Heart left ventricle (tissue), 13 donors: ENCODE data around the gene VTI1A.

Experiments
- POLR2A ChIP-seq, 2 donors: fragments of 450-650 bp; IDR thresholded peaks; one replicate each; pipeline ENCODE4 v1.6.1; 2017; ENCODE audit warnings: antibody characterized with exemption in 2 of 2, mild to moderate bottlenecking in 2 of 2, moderate library complexity in 2 of 2
- TF ChIP-seq, protein P1 (sequence below), 12 donors: fragments of 200-600 bp; sonication (generic) in 4 of 12; IDR thresholded peaks; one replicate each; pipeline versions ENCODE4 v1.5.0 to v1.8.0; 2018 to 2022; ENCODE audit warnings: antibody characterized with exemption in 12 of 12, mild to moderate bottlenecking in 5 of 12
- donor health status: ischemic (EF 13 %, LVEDD 7.1; RV severe dilation, severe dysfunction).
- donor health status: DM: no; HTN: yes; CAD: no.
- donor health status: DM: no; HTN: no; CAD: no.
- donor health status: ischemic (EF 25% LVEDD 6.9; RV normal size, moderate dysfunction).
- donor health status: ischemic (EF 25% LVEDD 5.7; RV mildly dilated, moderate dysfunction).
- donor health status: ischemic (EF 35%, LVEDD 5.7; RV mildly dilated, moderate dysfunction).
- donor health status: nonischemic (EF 11% LVEDD 7.7; RV severe dilation, severe dysfunction).
- donor health status: DM: yes; HTN: yes; CAD: no.
- donor health status: PGD.
- donor health status: ischemic (EF 29% LVEDD 5.4; RV normal size, mild dysfunction).
- donor health status: nonischemic (EF 23%, LVEDD 6.1; RV moderate dilation, normal function).

DNA sequence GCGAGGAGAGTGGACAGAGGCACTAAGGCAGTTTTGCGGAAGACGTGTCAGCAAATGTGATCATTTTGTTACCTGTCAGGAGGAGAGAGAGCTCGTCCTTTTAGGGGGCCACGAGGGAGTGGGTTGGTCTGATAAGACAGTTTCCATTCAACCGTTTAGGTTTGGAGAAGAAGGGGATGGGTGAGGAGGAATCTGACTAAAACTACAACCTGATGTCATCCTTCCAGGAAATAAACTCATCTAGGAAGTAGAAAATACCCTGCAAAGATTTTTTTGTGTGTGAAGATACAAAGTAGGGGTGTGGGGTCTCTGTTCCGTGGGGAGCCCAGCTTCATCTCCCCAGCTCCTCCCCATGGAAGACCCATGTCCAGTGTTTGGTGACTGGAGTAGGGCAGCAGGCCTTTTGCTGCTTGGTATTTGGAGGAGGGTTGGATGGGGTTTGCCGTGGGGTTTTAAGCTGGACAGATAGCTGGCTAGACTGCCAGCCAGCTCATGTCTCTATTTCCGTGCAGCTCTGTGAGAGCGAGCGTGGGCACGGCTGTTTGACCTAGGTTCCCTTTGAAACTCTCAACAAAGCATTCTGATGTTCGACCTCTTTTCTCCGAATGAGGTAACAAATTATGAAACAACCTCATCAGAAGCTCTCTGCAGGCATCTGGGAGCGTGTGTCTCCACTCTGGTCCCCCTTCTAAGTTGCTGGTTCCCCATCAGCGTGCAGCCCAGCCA lies 367.0 kb downstream of the VTI1A start:
- TF ChIP-seq, protein P1, sequence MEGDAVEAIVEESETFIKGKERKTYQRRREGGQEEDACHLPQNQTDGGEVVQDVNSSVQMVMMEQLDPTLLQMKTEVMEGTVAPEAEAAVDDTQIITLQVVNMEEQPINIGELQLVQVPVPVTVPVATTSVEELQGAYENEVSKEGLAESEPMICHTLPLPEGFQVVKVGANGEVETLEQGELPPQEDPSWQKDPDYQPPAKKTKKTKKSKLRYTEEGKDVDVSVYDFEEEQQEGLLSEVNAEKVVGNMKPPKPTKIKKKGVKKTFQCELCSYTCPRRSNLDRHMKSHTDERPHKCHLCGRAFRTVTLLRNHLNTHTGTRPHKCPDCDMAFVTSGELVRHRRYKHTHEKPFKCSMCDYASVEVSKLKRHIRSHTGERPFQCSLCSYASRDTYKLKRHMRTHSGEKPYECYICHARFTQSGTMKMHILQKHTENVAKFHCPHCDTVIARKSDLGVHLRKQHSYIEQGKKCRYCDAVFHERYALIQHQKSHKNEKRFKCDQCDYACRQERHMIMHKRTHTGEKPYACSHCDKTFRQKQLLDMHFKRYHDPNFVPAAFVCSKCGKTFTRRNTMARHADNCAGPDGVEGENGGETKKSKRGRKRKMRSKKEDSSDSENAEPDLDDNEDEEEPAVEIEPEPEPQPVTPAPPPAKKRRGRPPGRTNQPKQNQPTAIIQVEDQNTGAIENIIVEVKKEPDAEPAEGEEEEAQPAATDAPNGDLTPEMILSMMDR (IDR thresholded peaks at IDR 0.05) = no peak
- no peak for TF ChIP-seq POLR2A (IDR thresholded peaks at IDR 0.05)
